WTC11 (cell line): Measurements from ENCODE around the gene CLEC3B. TPM values are rescaled to one million over a fixed set of nuclear protein-coding genes. Genes with fewer than 3 reads are reported as not detected.

Experiments
- ATAC-seq: fragments of 200-7000 bp; cut with Tn5 transposase; 2 replicates; pipeline ENCODE4 v1.10.0; 2021; ENCODE audit warnings: mild to moderate bottlenecking, moderate library complexity
- CTCF ChIA-PET: fragments of 300-600 bp; sonication (Branson Sonifier 250); formaldehyde crosslinking; loops from one replicate; lab custom pipeline; 2021; ENCODE audit warnings: antibody characterized with exemption; lab: Charles Lee
- POLR2A ChIA-PET: fragments of 350-600 bp; sonication (Branson Sonifier 250); formaldehyde crosslinking; loops from one replicate; lab custom pipeline; 2021; ENCODE audit warnings: antibody characterized with exemption; lab: Charles Lee
- DNase-seq: peaks from one replicate; pipeline ENCODE4 v3.0.0; 2021; ENCODE audit warnings: low spot score
- H3K27ac Mint-ChIP-seq: 2 replicates; pipeline ENCODE4 v1.8.0; 2021; ENCODE audit warnings: mixed read lengths
- H3K27me3 Mint-ChIP-seq: 2 replicates; pipeline ENCODE4 v1.8.0; 2021; ENCODE audit warnings: low read depth, mild to moderate bottlenecking, moderate library complexity, mixed read lengths
- H3K36me3 Mint-ChIP-seq: 2 replicates; pipeline ENCODE4 v1.8.0; 2021; ENCODE audit warnings: mixed read lengths
- H3K4me1 Mint-ChIP-seq: 2 replicates; pipeline ENCODE4 v1.8.0; 2022; ENCODE audit warnings: mixed read lengths
- H3K4me3 Mint-ChIP-seq: 2 replicates; pipeline ENCODE4 v1.8.0; 2021; ENCODE audit warnings: mild to moderate bottlenecking, moderate library complexity, mixed read lengths
- H3K9me3 Mint-ChIP-seq: 2 replicates; pipeline ENCODE4 v1.8.0; 2021; ENCODE audit warnings: mixed read lengths
- CDX4 ChIP-seq: fragments of 250-450 bp; sonication (Bioruptor Pico); IDR thresholded peaks from 2 replicates; pipeline ENCODE4 v1.9.0; 2021; ENCODE audit warnings: moderate library complexity, mild to moderate bottlenecking, inconsistent platforms, borderline replicate concordance
- ERG ChIP-seq: fragments of 250-450 bp; sonication (Bioruptor Pico); IDR thresholded peaks from 2 replicates; pipeline ENCODE4 v1.8.0; 2021; ENCODE audit warnings: mild to moderate bottlenecking
- KAT7 ChIP-seq: sonication (generic); formaldehyde crosslinking; IDR thresholded peaks from 2 replicates; pipeline ENCODE4 v1.8.1; 2023; ENCODE audit warnings: missing genetic modification reagents, mild to moderate bottlenecking, borderline replicate concordance
- MLX ChIP-seq: sonication (generic); formaldehyde crosslinking; IDR thresholded peaks from 2 replicates; pipeline ENCODE4 v1.8.1; 2023; ENCODE audit warnings: mild to moderate bottlenecking, missing genetic modification reagents, moderate library complexity
- MYBL2 ChIP-seq: sonication (generic); formaldehyde crosslinking; IDR thresholded peaks from 2 replicates; pipeline ENCODE4 v1.8.1; 2023; ENCODE audit warnings: mild to moderate bottlenecking, moderate library complexity, missing genetic modification reagents
- NR1H2 ChIP-seq: sonication (generic); formaldehyde crosslinking; IDR thresholded peaks from 2 replicates; pipeline ENCODE4 v1.9.0; 2021; ENCODE audit warnings: mild to moderate bottlenecking, moderate library complexity, missing genetic modification reagents
- NR2C2 ChIP-seq: sonication (generic); formaldehyde crosslinking; IDR thresholded peaks from 2 replicates; pipeline ENCODE4 v1.8.0; 2022; ENCODE audit warnings: mild to moderate bottlenecking, missing genetic modification reagents
- PRDM15 ChIP-seq: sonication (generic); formaldehyde crosslinking; IDR thresholded peaks from 2 replicates; pipeline ENCODE4 v1.8.0; 2022; ENCODE audit warnings: missing genetic modification reagents
- SOX15 ChIP-seq: fragments of 250-450 bp; sonication (Bioruptor Pico); IDR thresholded peaks from 2 replicates; pipeline ENCODE4 v1.9.0; 2021; ENCODE audit warnings: mild to moderate bottlenecking
- TP53 ChIP-seq: sonication (generic); formaldehyde crosslinking; IDR thresholded peaks from 2 replicates; pipeline ENCODE4 v1.8.1; 2023; ENCODE audit warnings: mild to moderate bottlenecking, missing genetic modification reagents
- ZMAT4 ChIP-seq: fragments of 250-450 bp; sonication (Bioruptor Pico); IDR thresholded peaks from 2 replicates; pipeline ENCODE4 v1.9.0; 2021; ENCODE audit warnings: mild to moderate bottlenecking
- ZNF232 ChIP-seq: sonication (generic); formaldehyde crosslinking; IDR thresholded peaks from 2 replicates; pipeline ENCODE4 v1.8.0; 2022; ENCODE audit warnings: mild to moderate bottlenecking, missing genetic modification reagents
- ZNF425 ChIP-seq: fragments of 250-450 bp; sonication (Bioruptor Pico); conservative IDR thresholded peaks from 2 replicates; pipeline ENCODE4 v1.9.0; 2021; ENCODE audit warnings: mild to moderate bottlenecking
- total RNA-seq: library from RNA; stranded (reverse); gene quantifications from 3 replicates; pipeline ENCODE4 v1.2.3, GENCODE V29; 2021

Gene CLEC3B
- total RNA-seq, 1 experiment from 2014 or later: 0.81 TPM

GRCh38 chr3:44989636-44990373 is 36.3 kb upstream of the CLEC3B start (continued):
- no peak for TF ChIP-seq PRDM15 (CRISPR knock-in tag)
- TF ChIP-seq ZMAT4 (CRISPR knock-in tag): no peak

GRCh38 chr3:44991326-44991725 is 34.8 kb upstream of the CLEC3B start:
- TF ChIP-seq TP53 (CRISPR knock-in tag) (no peak), ERG (CRISPR knock-in tag) (no peak), ZNF425 (no peak), KAT7 (CRISPR knock-in tag) (no peak), SOX15 (CRISPR knock-in tag) (no peak), NR1H2 (CRISPR knock-in tag) (no peak), MYBL2 (CRISPR knock-in tag) (no peak), CDX4 (CRISPR knock-in tag) (no peak), MLX (no peak), NR2C2 (CRISPR knock-in tag) (no peak), ZNF232 (CRISPR knock-in tag) (no peak)
- H3K4me3 Mint-ChIP-seq: no peak overlapping the region
- DNase-seq (no peak), ATAC-seq (no peak)
- no peaks in the 10 kb centered on the region for H3K27me3 Mint-ChIP-seq
- ChIA-PET POLR2A (no interaction called here), CTCF (interaction anchor here (1.5 to 1.9 kb wide), 2 partner anchors 14 to 21 kb away, joined by 6 to 26 read pairs; partner anchors contain the start of genes EXOSC7 and ZDHHC3)
- H3K9me3 Mint-ChIP-seq: peaks cover 9% of the 10 kb centered on the region
- H3K4me1 Mint-ChIP-seq: peaks cover 42% of the 10 kb centered on the region
- peaks cover 48% of the 10 kb centered on the region for H3K36me3 Mint-ChIP-seq
- no peak overlapping the region; the same call in 1 of the 2 replicates for H3K27ac Mint-ChIP-seq
